Kidney epithelial cell (primary cell): Measurements from ENCODE around the gene SCUBE2. TPM values are rescaled to one million over a fixed set of nuclear protein-coding genes. Genes with fewer than 3 reads are reported as not detected.

Experiments
- DNase-seq: peaks from one replicate; pipeline ENCODE4 v3.0.0-alpha.2; 2010; ENCODE audit warnings: low read depth
- H3K27me3 ChIP-seq: 2 replicates; pipeline ENCODE4 v1.6.0; 2011; ENCODE audit warnings: low read length; ENCODE audit not compliant: control insufficient read depth, insufficient read depth
- H3K36me3 ChIP-seq: 2 replicates; pipeline ENCODE4 v1.5.1; 2011; ENCODE audit warnings: low read length; ENCODE audit not compliant: control insufficient read depth, insufficient read depth
- H3K4me3 ChIP-seq: 2 replicates; pipeline ENCODE4 v1.5.1; 2011; ENCODE audit warnings: low read depth, mild to moderate bottlenecking, control low read depth, low read length
- total RNA-seq: library from RNA; depleted of rRNA; stranded (reverse); fragments of >200 nt; gene quantifications from 2 replicates; pipeline ENCODE4 v1.2.3, GENCODE V29; 2015
- TF ChIP-seq, protein P1 (sequence below): IDR thresholded peaks from 2 replicates; pipeline ENCODE4 v1.5.1; 2011; ENCODE audit warnings: mild to moderate bottlenecking, moderate library complexity, low read length, control low read depth, inconsistent platforms; ENCODE audit not compliant: insufficient read depth, poor library complexity, severe bottlenecking

Gene SCUBE2
- total RNA-seq, 1 donor from 2014 or later: 1.3 TPM

DNA sequence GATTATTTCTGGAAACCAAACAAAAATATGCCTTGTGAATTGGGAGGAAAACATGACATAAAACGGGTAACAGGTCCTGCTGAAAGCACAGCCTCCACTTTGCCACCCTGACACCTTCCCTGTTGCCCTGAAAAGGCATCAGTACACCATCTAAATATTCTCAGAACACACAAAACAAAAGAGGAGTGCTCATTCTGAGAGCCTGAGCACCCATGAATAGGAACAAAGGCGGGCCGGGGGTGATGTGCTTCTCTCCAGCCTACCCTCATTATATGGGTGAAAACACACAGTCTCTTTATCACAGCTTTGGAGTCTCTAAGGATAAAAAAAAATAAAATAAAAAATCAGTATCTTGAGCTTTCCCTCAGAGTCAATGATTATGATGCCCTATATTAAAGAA, 19.7 kb downstream of the SCUBE2 start:
- no peak for DNase-seq
- TF ChIP-seq, protein P1, sequence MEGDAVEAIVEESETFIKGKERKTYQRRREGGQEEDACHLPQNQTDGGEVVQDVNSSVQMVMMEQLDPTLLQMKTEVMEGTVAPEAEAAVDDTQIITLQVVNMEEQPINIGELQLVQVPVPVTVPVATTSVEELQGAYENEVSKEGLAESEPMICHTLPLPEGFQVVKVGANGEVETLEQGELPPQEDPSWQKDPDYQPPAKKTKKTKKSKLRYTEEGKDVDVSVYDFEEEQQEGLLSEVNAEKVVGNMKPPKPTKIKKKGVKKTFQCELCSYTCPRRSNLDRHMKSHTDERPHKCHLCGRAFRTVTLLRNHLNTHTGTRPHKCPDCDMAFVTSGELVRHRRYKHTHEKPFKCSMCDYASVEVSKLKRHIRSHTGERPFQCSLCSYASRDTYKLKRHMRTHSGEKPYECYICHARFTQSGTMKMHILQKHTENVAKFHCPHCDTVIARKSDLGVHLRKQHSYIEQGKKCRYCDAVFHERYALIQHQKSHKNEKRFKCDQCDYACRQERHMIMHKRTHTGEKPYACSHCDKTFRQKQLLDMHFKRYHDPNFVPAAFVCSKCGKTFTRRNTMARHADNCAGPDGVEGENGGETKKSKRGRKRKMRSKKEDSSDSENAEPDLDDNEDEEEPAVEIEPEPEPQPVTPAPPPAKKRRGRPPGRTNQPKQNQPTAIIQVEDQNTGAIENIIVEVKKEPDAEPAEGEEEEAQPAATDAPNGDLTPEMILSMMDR: no peak
- Histone ChIP-seq H3K4me3 (no peak overlapping the region), H3K36me3 (no peaks in the 10 kb centered on the region), H3K27me3 (no peaks in the 10 kb centered on the region)

DNA sequence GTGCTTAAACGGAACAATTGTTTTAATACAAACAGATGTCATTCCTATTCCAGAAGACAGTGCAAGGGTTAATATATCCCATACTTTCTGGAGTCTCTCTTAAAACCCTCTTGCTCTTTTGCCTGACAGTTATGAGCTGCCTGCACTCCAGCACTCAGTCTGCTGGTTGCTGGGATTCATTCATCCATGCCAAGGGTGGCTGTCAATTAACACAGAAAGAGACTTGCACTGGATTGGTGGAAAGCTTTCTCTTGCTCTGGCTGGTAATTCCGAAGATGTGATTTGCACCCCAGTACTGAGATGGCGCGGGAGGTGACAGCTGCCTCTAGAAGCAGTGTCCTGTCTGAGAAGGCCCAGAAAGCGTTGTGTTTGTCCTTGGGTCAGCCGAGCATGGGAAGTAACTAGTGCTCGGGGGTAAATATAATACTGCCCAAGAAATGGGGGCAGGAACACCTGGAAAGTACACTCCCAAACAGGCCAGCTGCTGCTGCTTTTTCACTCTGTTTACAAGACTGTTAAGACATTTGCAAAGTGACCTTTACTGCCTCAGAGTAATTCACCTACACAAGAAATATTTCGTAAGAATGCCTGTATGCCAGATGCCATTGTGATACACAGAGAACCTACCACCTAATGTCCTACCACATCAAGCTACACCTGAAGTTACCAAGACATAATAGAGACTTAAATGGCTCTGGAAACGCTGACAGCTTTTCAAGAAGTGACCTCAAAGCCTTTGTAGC, 20.5 kb downstream of the SCUBE2 start:
- Histone ChIP-seq H3K4me3 (no peak overlapping the region), H3K36me3 (no peaks in the 10 kb centered on the region), H3K27me3 (no peaks in the 10 kb centered on the region)
- no peak for DNase-seq
- TF ChIP-seq, protein P1: no peak

DNA sequence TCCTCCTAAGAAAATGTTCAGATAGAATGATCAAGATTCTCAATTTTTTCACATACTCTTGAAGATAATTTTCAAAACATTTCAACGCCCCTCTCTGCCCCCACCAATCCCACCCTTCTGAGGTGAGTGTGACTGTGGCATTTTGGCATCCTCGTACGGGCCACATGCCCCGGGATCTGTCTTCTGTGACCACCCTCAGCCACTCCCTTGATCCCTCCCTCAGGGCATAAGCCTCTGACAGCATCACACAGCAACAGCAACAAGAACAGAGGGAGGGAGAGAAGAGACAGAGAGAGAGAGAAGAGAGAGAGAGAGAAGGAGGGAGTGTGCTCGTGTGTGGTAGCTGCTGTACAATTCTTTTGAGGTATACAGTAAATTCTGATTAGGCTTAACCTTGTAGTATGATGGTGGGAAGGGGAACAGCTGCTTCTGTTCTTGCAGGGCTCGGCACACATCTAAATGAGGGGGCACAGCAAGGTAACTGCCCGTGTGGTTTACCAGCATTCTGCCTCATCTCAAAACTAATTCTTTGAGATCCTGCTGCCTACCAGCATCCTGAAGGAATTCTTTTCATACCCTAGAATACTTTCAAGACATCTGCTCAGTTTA, 21.4 kb downstream of the SCUBE2 start:
- DNase-seq: peak; percentile 5
- Histone ChIP-seq H3K27me3 (no peaks in the 10 kb centered on the region), H3K36me3 (no peaks in the 10 kb centered on the region), H3K4me3 (no peak overlapping the region)
- TF ChIP-seq, protein P1: no peak

DNA sequence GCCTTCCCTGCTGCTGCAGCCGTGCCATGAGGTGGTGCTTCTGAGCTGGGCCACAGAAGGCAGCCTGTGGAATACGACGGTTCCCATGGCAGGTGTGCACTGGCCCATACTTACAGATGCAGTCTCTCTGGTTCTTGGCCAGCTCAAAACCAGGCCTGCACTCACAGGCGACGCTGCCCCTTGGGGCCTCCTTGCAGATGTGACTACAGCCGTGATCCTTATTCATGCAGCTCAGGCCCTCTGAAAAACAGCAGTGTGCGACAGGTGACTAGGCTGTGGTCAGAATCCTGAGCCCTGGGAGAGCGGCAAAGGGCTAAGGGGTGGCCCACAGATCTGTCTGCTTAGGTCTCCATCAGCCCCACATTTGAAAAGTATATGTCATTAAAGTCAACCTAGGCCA, 22.1 kb downstream of the SCUBE2 start:
- TF ChIP-seq, protein P1: no peak
- Histone ChIP-seq H3K27me3 (no peaks in the 10 kb centered on the region), H3K4me3 (no peak overlapping the region), H3K36me3 (no peaks in the 10 kb centered on the region)
- DNase-seq: no peak

DNA sequence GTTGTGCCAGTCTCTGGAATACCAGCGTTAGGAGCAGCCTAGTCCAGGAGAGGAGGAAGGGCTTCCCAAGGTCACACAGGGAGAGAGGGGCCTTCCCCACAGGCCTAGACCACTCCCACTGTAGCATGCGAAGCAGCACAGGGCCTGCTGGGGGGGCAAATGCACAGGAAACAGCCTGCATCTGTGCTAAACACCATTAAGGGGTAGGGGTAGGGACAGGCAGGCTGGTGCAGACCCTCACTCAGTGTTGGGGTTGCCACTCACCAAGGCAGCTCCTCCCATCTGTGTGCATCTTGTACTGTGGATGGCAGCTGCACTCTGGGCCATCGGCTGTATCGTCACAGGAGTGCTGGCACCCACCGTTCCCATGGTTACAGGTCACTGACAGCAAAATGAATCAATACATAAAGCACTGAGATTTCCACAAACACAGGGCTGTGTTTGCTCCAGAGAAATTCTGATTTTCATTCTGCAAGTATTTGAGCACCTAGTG, 24.9 kb downstream of the SCUBE2 start:
- TF ChIP-seq, protein P1: no peak
- no peaks in the 10 kb centered on the region for H3K27me3 ChIP-seq
- DNase-seq: no peak

More for the DNA sequence above, 24.9 kb downstream of the SCUBE2 start:
- Histone ChIP-seq H3K4me3 (no peak overlapping the region), H3K36me3 (no peaks in the 10 kb centered on the region)
